Measurements from ENCODE around the gene TTC34.

GRCh38 chr1:2602866-2603520 lies 198.5 kb downstream of the TTC34 start:
- TF ChIP-seq CTCF (IDR thresholded peaks at IDR 0.05 in 4 of 5, conservative IDR thresholded peaks at IDR 0.05 in 1 of 5) (no peak), POLR2A (IDR thresholded peaks at IDR 0.05) (no peak)
